HFFc6 (cell line): ENCODE measurements around the gene AMDHD1. TPM values are rescaled to one million over a fixed set of nuclear protein-coding genes. Genes with fewer than 3 reads are reported as not detected.

Experiments
- DNase-seq: peaks from one replicate; pipeline ENCODE4 v3.0.0-alpha.2; 2018
- H3K27ac Mint-ChIP-seq: 2 replicates; pipeline ENCODE4 v1.8.0; 2020; ENCODE audit warnings: mild to moderate bottlenecking, mixed read lengths
- H3K27me3 Mint-ChIP-seq: 2 replicates; pipeline ENCODE4 v1.8.0; 2021; ENCODE audit warnings: mild to moderate bottlenecking, moderate library complexity, mixed read lengths; ENCODE audit not compliant: insufficient read depth
- H3K36me3 Mint-ChIP-seq: 2 replicates; pipeline ENCODE4 v1.8.0; 2021; ENCODE audit warnings: low read depth, mixed read lengths
- H3K4me1 Mint-ChIP-seq: 2 replicates; pipeline ENCODE4 v1.8.0; 2020; ENCODE audit warnings: low read depth, mixed read lengths
- H3K4me3 Mint-ChIP-seq: 2 replicates; pipeline ENCODE4 v1.8.0; 2020; ENCODE audit warnings: mild to moderate bottlenecking, moderate library complexity, mixed read lengths
- H3K9me3 Mint-ChIP-seq: 2 replicates; pipeline ENCODE4 v1.8.0; 2020; ENCODE audit warnings: mild to moderate bottlenecking, mixed read lengths
- total RNA-seq, 6 experiments: library from RNA; stranded (reverse); fragmentation: NEBNext Ultra II Directional; extraction: Animal tissue kit (Norgen Biotek cat#: 25700); gene quantifications; 2 replicates in 1 of 6; 3 replicates in 5 of 6; pipeline ENCODE4 v1.2.3, GENCODE V29; 2021
- TF ChIP-seq, protein P1 (sequence below): fragments of 200-600 bp; sonication (generic); IDR thresholded peaks from 2 replicates; pipeline ENCODE4 v1.5.0; 2021; ENCODE audit warnings: antibody characterized with exemption, mild to moderate bottlenecking

Gene AMDHD1
- total RNA-seq, 6 experiments from 2014 or later = 0.09 to 0.52 TPM; not detected in 4

DNA sequence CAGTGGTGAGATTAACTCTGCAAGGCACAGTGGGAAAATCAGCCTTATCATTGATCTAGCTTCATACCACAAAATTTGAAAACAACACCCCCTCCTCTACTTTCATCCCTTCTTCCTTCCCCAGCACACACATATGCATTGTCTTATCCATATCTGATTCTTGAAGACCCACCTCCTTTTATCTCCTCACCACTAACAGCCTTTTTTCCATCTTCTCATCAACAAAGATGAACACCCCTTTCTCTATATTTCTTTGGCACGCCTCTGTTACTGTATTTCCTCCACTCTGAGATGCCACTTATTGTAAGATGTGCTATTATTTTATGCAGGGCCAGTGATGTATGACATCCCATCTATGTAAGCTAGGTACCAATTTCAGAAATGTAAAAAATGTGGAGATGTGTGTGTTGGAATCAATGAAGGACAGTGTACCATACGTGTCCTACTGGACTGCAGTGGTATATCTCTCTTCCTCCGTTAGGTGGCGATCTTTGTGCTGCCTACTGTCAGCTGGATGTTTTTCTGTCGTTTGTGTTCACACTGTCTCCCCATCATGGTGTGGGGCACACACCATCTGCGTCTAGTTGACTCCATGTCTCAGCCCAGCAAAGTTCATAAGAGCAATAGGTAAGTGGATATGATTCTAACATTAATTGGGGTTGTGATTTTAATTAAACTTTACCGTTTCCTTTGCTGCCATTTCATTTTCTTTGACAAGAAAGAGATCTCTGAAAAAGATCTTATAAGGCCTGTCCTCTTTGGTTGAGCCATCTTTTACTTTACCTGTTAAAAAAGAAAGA, 24.7 kb upstream of the AMDHD1 start:
- H3K9me3 Mint-ChIP-seq = no peaks in the 10 kb centered on the region
- no peaks in the 10 kb centered on the region for H3K4me1 Mint-ChIP-seq
- H3K27ac Mint-ChIP-seq = no peak overlapping the region
- TF ChIP-seq, protein P1, sequence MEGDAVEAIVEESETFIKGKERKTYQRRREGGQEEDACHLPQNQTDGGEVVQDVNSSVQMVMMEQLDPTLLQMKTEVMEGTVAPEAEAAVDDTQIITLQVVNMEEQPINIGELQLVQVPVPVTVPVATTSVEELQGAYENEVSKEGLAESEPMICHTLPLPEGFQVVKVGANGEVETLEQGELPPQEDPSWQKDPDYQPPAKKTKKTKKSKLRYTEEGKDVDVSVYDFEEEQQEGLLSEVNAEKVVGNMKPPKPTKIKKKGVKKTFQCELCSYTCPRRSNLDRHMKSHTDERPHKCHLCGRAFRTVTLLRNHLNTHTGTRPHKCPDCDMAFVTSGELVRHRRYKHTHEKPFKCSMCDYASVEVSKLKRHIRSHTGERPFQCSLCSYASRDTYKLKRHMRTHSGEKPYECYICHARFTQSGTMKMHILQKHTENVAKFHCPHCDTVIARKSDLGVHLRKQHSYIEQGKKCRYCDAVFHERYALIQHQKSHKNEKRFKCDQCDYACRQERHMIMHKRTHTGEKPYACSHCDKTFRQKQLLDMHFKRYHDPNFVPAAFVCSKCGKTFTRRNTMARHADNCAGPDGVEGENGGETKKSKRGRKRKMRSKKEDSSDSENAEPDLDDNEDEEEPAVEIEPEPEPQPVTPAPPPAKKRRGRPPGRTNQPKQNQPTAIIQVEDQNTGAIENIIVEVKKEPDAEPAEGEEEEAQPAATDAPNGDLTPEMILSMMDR = peak; percentile 88
- H3K27me3 Mint-ChIP-seq = peaks cover 17% of the 10 kb centered on the region
- no peak overlapping the region for H3K4me3 Mint-ChIP-seq
- H3K36me3 Mint-ChIP-seq = no peaks in the 10 kb centered on the region
- DNase-seq = peak; percentile 45

DNA sequence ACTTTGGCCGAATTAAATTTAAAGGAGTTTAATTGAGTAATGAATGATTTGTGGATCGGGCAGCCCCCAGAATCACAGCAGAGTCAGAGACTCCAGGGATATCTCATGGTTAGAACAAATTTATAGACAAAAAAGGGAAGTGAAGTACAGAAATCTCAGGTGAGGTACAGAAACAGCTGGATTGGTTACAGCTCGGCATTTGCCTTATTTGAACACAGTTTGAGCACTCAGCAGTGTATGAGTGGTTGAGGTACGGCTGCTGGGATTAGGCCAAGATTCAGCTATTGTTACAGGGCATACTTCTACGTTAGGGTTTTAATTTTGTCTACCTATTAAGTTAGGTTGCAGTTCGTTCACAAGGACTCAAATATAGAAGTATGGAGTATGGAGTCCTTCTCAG, 24.0 kb upstream of the AMDHD1 start:
- no peak overlapping the region for H3K27ac Mint-ChIP-seq
- TF ChIP-seq, protein P1 = no peak
- no peaks in the 10 kb centered on the region for H3K36me3 Mint-ChIP-seq
- no peak overlapping the region for H3K4me3 Mint-ChIP-seq
- no peak for DNase-seq
- H3K4me1 Mint-ChIP-seq = no peaks in the 10 kb centered on the region
- H3K9me3 Mint-ChIP-seq = no peaks in the 10 kb centered on the region
- H3K27me3 Mint-ChIP-seq = peaks cover 17% of the 10 kb centered on the region

DNA sequence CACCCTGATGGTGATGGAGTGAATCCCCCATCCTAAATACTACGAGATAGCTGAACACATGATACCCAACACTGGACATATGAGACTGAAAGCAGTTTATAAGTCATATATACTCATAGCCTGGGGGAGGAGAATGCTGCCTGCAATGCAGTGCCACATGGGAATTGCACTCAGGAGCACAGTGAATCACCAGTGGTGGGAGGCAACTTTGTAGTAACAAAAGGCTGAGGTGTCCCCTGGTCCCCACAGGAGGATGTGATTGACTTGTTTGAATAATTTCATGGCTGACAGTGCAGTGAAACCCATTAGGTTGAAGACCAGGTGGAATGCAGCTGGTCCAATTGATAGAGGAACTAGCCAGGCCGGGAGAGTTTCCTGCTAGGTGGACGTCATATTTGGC, 20.9 kb upstream of the AMDHD1 start:
- no peak for DNase-seq

DNA sequence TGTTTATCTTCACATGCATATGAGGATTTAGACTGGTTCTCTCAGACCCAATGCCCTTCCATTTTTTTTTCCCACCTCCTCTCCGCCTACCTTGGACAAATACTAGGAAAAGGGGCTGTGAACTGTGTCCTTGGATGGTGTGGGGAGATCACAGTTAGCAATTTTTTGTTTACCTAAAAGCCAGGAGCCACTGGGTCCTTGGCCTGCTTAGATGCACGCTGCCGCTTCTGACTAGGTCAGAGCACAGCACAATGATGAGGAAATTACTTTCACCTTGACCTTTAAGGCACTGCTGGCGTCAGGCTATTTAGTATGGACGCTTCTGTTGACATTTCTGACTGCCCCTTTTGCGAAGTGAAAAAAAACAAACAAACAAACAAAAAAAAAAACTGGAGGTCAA, 2.6 kb upstream of the AMDHD1 start:
- Mint-ChIP-seq H3K27ac (no peak overlapping the region), H3K4me3 (no peak overlapping the region), H3K9me3 (no peaks in the 10 kb centered on the region), H3K36me3 (no peaks in the 10 kb centered on the region), H3K27me3 (peaks cover 5% of the 10 kb centered on the region), H3K4me1 (peaks cover 5% of the 10 kb centered on the region; the same call in 1 of the 2 replicates)
- no peak for DNase-seq
- TF ChIP-seq, protein P1 = no peak

More for the DNA sequence above, 20.9 kb upstream of the AMDHD1 start:
- no peaks in the 10 kb centered on the region for H3K36me3 Mint-ChIP-seq
- TF ChIP-seq, protein P1 = no peak
- no peak overlapping the region for H3K4me3 Mint-ChIP-seq
- H3K27ac Mint-ChIP-seq = no peak overlapping the region
- peaks cover 7% of the 10 kb centered on the region; the same call in 1 of the 2 replicates for H3K27me3 Mint-ChIP-seq
- no peaks in the 10 kb centered on the region for H3K4me1 Mint-ChIP-seq
- H3K9me3 Mint-ChIP-seq = no peaks in the 10 kb centered on the region

DNA sequence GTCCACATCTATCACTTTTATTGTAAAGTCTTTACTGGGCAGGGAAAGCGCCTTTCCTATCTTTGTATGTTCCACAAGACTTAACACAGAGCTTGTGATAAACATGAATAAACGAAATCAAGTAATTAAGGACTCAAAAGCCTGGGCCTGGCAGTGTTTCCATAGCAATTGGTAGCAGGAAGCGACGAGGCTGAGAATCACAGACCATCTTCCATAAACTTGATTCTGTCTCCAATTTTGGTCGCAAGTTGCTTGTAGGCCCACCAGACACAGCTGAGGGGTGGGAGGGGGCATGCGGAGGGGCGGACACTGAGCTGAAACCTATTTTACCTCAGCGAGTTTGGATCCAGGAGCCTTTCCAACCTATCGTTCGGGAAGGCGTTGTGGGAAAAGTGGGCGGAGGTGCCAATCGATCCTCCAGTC, 1.0 kb upstream of the AMDHD1 start:
- no peak for DNase-seq
- TF ChIP-seq, protein P1 = no peak
- Mint-ChIP-seq H3K36me3 (no peaks in the 10 kb centered on the region), H3K4me1 (peaks cover 5% of the 10 kb centered on the region; the same call in 1 of the 2 replicates), H3K9me3 (no peaks in the 10 kb centered on the region), H3K27ac (no peak overlapping the region), H3K27me3 (peaks cover 6% of the 10 kb centered on the region), H3K4me3 (peak overlapping the region; percentile 89)
